HL-60 (cell line): ENCODE data around the gene NDNF.

Experiments
- DNase-seq, 2 experiments: peaks; one replicate each; pipeline ENCODE4 v3.0.0-alpha.2; 2010 to 2020; ENCODE audit warnings: low read depth in 1 of 2, low spot score in 1 of 2
- H3K27ac ChIP-seq: fragments of 250-450 bp; sonication (Bioruptor Pico); replicated peaks from 2 replicates; pipeline ENCODE4 v1.5.1; 2020; ENCODE audit warnings: mild to moderate bottlenecking, moderate library complexity
- H3K27me3 ChIP-seq: fragments of 250-450 bp; sonication (Bioruptor Pico); 2 replicates; pipeline ENCODE4 v1.5.1; 2021; ENCODE audit warnings: mild to moderate bottlenecking, moderate library complexity; ENCODE audit not compliant: insufficient read depth, poor library complexity, severe bottlenecking
- H3K4me3 ChIP-seq: replicated peaks from 2 replicates; pipeline ENCODE4 v1.5.1; 2011; ENCODE audit warnings: mild to moderate bottlenecking, control low read depth, low read length; ENCODE audit not compliant: insufficient read depth
- GABPA ChIP-seq: IDR thresholded peaks from 2 replicates; pipeline ENCODE4 v1.6.1; 2012; ENCODE audit warnings: low read depth
- POLR2AphosphoS5 ChIP-seq: IDR thresholded peaks from 2 replicates; pipeline ENCODE4 v1.6.1; 2012; ENCODE audit warnings: low read depth
- SPI1 ChIP-seq: IDR thresholded peaks from 2 replicates; pipeline ENCODE4 v1.6.1; 2012; ENCODE audit warnings: low read depth, mild to moderate bottlenecking, borderline replicate concordance
- TF ChIP-seq, protein P1 (sequence below): IDR thresholded peaks from one replicate; pipeline ENCODE4 v1.5.1; 2011; ENCODE audit warnings: low read length, control low read depth, inconsistent platforms; ENCODE audit not compliant: insufficient read depth
- TF ChIP-seq, protein P2 (sequence below): IDR thresholded peaks from 2 replicates; pipeline ENCODE4 v1.6.1; 2012; ENCODE audit warnings: low read depth; ENCODE audit not compliant: insufficient replicate concordance

Gene NDNF

GRCh38 chr4:120990246-120990645 is 82.1 kb downstream of the NDNF start:
- Histone ChIP-seq H3K27me3 (no peaks in the 10 kb centered on the region), H3K4me3 (no peak overlapping the region), H3K27ac (no peak overlapping the region)
- TF ChIP-seq, protein P1, sequence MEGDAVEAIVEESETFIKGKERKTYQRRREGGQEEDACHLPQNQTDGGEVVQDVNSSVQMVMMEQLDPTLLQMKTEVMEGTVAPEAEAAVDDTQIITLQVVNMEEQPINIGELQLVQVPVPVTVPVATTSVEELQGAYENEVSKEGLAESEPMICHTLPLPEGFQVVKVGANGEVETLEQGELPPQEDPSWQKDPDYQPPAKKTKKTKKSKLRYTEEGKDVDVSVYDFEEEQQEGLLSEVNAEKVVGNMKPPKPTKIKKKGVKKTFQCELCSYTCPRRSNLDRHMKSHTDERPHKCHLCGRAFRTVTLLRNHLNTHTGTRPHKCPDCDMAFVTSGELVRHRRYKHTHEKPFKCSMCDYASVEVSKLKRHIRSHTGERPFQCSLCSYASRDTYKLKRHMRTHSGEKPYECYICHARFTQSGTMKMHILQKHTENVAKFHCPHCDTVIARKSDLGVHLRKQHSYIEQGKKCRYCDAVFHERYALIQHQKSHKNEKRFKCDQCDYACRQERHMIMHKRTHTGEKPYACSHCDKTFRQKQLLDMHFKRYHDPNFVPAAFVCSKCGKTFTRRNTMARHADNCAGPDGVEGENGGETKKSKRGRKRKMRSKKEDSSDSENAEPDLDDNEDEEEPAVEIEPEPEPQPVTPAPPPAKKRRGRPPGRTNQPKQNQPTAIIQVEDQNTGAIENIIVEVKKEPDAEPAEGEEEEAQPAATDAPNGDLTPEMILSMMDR = no peak
- TF ChIP-seq SPI1 (no peak), POLR2AphosphoS5 (no peak), GABPA (no peak)
- TF ChIP-seq, protein P2, sequence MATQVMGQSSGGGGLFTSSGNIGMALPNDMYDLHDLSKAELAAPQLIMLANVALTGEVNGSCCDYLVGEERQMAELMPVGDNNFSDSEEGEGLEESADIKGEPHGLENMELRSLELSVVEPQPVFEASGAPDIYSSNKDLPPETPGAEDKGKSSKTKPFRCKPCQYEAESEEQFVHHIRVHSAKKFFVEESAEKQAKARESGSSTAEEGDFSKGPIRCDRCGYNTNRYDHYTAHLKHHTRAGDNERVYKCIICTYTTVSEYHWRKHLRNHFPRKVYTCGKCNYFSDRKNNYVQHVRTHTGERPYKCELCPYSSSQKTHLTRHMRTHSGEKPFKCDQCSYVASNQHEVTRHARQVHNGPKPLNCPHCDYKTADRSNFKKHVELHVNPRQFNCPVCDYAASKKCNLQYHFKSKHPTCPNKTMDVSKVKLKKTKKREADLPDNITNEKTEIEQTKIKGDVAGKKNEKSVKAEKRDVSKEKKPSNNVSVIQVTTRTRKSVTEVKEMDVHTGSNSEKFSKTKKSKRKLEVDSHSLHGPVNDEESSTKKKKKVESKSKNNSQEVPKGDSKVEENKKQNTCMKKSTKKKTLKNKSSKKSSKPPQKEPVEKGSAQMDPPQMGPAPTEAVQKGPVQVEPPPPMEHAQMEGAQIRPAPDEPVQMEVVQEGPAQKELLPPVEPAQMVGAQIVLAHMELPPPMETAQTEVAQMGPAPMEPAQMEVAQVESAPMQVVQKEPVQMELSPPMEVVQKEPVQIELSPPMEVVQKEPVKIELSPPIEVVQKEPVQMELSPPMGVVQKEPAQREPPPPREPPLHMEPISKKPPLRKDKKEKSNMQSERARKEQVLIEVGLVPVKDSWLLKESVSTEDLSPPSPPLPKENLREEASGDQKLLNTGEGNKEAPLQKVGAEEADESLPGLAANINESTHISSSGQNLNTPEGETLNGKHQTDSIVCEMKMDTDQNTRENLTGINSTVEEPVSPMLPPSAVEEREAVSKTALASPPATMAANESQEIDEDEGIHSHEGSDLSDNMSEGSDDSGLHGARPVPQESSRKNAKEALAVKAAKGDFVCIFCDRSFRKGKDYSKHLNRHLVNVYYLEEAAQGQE = no peak
- no peak for DNase-seq
